Measurements from ENCODE around the gene APOF.

DNA sequence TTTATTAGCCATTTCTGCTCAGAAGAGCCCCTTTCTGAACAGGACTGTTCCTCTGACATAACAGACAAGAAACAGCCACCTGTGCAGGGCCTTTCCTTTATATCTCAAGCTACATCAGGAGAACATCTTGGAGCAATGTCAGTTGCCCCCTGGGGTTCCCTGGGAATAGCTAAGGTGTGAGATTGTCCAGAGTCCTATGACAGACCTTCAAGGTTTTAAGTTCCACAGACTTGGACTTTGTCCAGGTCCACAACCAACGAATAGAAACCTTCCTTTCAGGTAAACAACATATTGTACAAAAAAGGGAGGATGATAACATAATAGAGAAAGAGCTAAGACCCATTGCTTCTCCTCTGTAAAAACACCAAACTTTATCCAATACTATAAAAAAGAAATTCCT, 21.0 kb downstream of the APOF start:
- TF ChIP-seq ZNF174 (CRISPR knock-in tag; IDR thresholded peaks at IDR 0.05) (no peak), BACH1 (tag; IDR thresholded peaks at IDR 0.05) (no peak), GABPA (tag; conservative IDR thresholded peaks at IDR 0.05; ENCODE audit: low read depth) (no peak), TCF7L2 (IDR thresholded peaks at IDR 0.05; ENCODE audit: low read depth, low read length) (no peak), JUND (IDR thresholded peaks at IDR 0.05; ENCODE audit: borderline replicate concordance, low read depth, low read length) (no peak), JUND (tag; IDR thresholded peaks at IDR 0.05; ENCODE audit: borderline replicate concordance, low read depth, low read length) (no peak), ZFX (CRISPR knock-in tag; IDR thresholded peaks at IDR 0.05) (no peak), SMAD1 (IDR thresholded peaks at IDR 0.05; ENCODE audit: low read depth, low read length, partially characterized antibody) (no peak)
- TF ChIP-seq, protein P1, sequence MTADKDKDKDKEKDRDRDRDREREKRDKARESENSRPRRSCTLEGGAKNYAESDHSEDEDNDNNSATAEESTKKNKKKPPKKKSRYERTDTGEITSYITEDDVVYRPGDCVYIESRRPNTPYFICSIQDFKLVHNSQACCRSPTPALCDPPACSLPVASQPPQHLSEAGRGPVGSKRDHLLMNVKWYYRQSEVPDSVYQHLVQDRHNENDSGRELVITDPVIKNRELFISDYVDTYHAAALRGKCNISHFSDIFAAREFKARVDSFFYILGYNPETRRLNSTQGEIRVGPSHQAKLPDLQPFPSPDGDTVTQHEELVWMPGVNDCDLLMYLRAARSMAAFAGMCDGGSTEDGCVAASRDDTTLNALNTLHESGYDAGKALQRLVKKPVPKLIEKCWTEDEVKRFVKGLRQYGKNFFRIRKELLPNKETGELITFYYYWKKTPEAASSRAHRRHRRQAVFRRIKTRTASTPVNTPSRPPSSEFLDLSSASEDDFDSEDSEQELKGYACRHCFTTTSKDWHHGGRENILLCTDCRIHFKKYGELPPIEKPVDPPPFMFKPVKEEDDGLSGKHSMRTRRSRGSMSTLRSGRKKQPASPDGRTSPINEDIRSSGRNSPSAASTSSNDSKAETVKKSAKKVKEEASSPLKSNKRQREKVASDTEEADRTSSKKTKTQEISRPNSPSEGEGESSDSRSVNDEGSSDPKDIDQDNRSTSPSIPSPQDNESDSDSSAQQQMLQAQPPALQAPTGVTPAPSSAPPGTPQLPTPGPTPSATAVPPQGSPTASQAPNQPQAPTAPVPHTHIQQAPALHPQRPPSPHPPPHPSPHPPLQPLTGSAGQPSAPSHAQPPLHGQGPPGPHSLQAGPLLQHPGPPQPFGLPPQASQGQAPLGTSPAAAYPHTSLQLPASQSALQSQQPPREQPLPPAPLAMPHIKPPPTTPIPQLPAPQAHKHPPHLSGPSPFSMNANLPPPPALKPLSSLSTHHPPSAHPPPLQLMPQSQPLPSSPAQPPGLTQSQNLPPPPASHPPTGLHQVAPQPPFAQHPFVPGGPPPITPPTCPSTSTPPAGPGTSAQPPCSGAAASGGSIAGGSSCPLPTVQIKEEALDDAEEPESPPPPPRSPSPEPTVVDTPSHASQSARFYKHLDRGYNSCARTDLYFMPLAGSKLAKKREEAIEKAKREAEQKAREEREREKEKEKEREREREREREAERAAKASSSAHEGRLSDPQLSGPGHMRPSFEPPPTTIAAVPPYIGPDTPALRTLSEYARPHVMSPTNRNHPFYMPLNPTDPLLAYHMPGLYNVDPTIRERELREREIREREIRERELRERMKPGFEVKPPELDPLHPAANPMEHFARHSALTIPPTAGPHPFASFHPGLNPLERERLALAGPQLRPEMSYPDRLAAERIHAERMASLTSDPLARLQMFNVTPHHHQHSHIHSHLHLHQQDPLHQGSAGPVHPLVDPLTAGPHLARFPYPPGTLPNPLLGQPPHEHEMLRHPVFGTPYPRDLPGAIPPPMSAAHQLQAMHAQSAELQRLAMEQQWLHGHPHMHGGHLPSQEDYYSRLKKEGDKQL (CRISPR knock-in tag; IDR thresholded peaks at IDR 0.05; ENCODE audit: borderline replicate concordance), result no peak
- TF ChIP-seq, protein P2, sequence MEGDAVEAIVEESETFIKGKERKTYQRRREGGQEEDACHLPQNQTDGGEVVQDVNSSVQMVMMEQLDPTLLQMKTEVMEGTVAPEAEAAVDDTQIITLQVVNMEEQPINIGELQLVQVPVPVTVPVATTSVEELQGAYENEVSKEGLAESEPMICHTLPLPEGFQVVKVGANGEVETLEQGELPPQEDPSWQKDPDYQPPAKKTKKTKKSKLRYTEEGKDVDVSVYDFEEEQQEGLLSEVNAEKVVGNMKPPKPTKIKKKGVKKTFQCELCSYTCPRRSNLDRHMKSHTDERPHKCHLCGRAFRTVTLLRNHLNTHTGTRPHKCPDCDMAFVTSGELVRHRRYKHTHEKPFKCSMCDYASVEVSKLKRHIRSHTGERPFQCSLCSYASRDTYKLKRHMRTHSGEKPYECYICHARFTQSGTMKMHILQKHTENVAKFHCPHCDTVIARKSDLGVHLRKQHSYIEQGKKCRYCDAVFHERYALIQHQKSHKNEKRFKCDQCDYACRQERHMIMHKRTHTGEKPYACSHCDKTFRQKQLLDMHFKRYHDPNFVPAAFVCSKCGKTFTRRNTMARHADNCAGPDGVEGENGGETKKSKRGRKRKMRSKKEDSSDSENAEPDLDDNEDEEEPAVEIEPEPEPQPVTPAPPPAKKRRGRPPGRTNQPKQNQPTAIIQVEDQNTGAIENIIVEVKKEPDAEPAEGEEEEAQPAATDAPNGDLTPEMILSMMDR (IDR thresholded peaks at IDR 0.05 in 2 of 3, conservative IDR thresholded peaks at IDR 0.05 in 1 of 3; ENCODE audit: insufficient read depth in 2 of 3, low read depth in 1 of 3, low read length in 3 of 3), result no peak

Measured in K562 (cell line).